HG03095 (cell line): ENCODE data around the gene CEP162.
"Not testable (repeated sequence)": the region's sequence is repeated elsewhere in the genome, so short reads cannot be mapped to it uniquely, and the experiment has no call there.

Experiments used
- ATAC-seq: cut with Tn5 transposase; IDR thresholded peaks from one replicate; pipeline ENCODE4 v1.9.1; 2021; ENCODE audit warnings: moderate library complexity; ENCODE audit not compliant: unreplicated experiment

The CEP162 gene

GRCh38 chr6:84093441-84094435 lies 133.7 kb downstream of the CEP162 start:
- no peak for ATAC-seq

- no peak for ATAC-seq
Observed at GRCh38 chr6:84089552-84089951, 137.9 kb downstream of the CEP162 start.

GRCh38 chr6:84089081-84089480 lies 138.4 kb downstream of the CEP162 start:
- no peak for ATAC-seq

- no peak for ATAC-seq
Observed at GRCh38 chr6:84086545-84087429, 140.7 kb downstream of the CEP162 start.

GRCh38 chr6:84086056-84086455 lies 141.4 kb downstream of the CEP162 start:
- no peak for ATAC-seq

- not testable (repeated sequence) for ATAC-seq
Observed at GRCh38 chr6:84084705-84085104, 142.7 kb downstream of the CEP162 start.

- no peak for ATAC-seq
Observed at GRCh38 chr6:84082689-84083265, 144.7 kb downstream of the CEP162 start.

- no peak for ATAC-seq
Observed at GRCh38 chr6:84081222-84081621, 146.2 kb downstream of the CEP162 start.

- no peak for ATAC-seq
Observed at GRCh38 chr6:84078335-84078734, 149.1 kb downstream of the CEP162 start.

GRCh38 chr6:84077645-84078044 lies 149.8 kb downstream of the CEP162 start:
- no peak for ATAC-seq

GRCh38 chr6:84074988-84075781 lies 152.3 kb downstream of the CEP162 start:
- ATAC-seq: no peak
